Nephron (organoid): ENCODE measurements around the gene ZNF462.
"Not testable (repeated sequence)": the region's sequence is repeated elsewhere in the genome, so short reads cannot be mapped to it uniquely, and the experiment has no call there.

Source experiments
- H3K27ac Mint-ChIP-seq, 3 experiments: 2 replicates each; pipeline ENCODE4 v1.8.0; 2020; ENCODE audit warnings: mixed read lengths in 3 of 3, mild to moderate bottlenecking in 2 of 3, moderate library complexity in 1 of 3
- H3K27me3 Mint-ChIP-seq: 2 replicates; pipeline ENCODE4 v1.8.0; 2021; ENCODE audit warnings: low read depth, mild to moderate bottlenecking, moderate library complexity, mixed read lengths
- H3K36me3 Mint-ChIP-seq: 2 replicates; pipeline ENCODE4 v1.8.0; 2020; ENCODE audit warnings: low read depth, mixed read lengths
- H3K4me1 Mint-ChIP-seq: 2 replicates; pipeline ENCODE4 v1.8.0; 2020; ENCODE audit warnings: mixed read lengths
- H3K4me3 Mint-ChIP-seq, 3 experiments: 2 replicates each; pipeline ENCODE4 v1.8.0; 2020; ENCODE audit warnings: mild to moderate bottlenecking in 3 of 3, mixed read lengths in 3 of 3, moderate library complexity in 2 of 3
- H3K9me3 Mint-ChIP-seq: 2 replicates; pipeline ENCODE4 v1.8.0; 2020; ENCODE audit warnings: mixed read lengths
- CTCF ChIP-seq, 3 experiments: fragments of 200-600 bp; sonication (generic); IDR thresholded peaks; one replicate each; pipeline ENCODE4 v1.5.0; 2021; ENCODE audit warnings: antibody characterized with exemption in 3 of 3; ENCODE audit not compliant: unreplicated experiment in 3 of 3

The ZNF462 gene

DNA sequence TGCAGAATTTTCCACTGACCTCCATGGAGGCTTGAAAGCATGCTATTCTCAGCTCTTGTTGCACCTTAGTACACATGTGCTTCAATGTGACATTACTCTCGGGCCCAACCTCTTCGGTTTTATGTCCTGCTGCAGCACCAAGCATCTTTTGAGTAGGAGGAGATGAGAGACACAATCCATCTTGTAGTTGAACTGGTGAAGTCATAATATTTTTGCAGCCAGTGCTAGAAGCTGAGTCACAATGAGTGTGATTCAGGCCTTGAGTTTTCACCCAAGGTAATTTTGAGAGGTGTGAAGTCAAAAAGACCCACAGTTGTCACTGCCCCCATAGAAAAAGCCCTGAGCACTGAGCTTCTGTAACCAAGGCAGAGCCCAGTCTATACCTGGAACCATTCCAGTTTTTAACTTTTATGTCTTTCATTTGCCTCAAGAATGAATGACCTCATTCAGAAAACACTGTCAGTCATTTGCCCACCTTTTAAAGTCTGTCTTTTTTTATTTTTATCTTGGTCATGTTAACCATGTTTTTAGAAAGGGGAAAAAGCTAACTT lies 117.7 kb downstream of the ZNF462 start:
- TF ChIP-seq CTCF (IDR thresholded peaks at IDR 0.05; ENCODE audit: unreplicated experiment in 3 of 3) = no peak
- no peak overlapping the region for H3K4me3 Mint-ChIP-seq
- no peaks in the 10 kb centered on the region for H3K27me3 Mint-ChIP-seq
- H3K9me3 Mint-ChIP-seq = no peaks in the 10 kb centered on the region
- H3K36me3 Mint-ChIP-seq = peaks cover 83% of the 10 kb centered on the region
- H3K4me1 Mint-ChIP-seq = no peaks in the 10 kb centered on the region
- H3K27ac Mint-ChIP-seq = no peak overlapping the region

DNA sequence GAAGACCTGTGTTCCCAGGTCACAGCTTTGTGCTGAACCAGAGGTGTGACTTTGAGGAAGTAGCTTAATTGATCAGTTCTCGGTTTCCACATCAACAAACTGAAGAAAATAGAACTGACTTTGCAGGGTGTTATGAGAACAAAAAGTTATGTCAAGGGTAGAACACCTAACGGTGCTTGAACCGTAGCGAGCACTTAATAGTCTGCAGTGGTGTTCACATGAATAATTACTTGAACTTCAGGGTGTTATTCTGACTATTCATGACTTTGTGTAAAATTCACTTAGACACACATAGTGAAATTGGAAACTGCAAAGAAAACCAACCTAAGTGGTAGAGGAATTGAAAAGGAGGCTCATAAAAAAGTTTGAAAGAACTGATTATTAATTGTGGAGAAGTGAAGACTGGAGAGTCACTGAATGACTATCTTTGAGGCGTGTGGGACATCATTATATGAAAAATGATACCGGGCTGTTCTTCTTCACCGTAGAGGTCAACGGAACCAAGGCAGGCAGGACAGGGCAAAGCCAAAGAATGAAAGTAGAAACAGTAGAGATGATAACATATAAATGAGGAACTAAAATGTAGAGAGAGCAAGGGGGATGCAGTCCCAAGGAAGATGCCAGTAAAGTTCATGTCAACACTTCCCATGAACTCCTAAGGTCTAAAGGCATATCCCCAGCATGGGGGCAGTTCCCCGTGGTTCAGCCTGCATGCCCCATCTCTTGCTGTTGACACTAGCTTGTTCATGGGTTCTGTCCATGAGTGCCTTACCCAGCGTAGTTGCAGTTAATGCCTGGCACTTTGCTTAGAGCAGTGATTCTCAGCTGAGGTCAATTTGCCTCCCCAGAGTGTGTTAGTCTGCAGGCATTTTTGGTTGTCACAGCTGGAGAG lies 118.7 kb downstream of the ZNF462 start:
- H3K36me3 Mint-ChIP-seq = peaks cover 83% of the 10 kb centered on the region
- H3K4me1 Mint-ChIP-seq = no peaks in the 10 kb centered on the region
- no peaks in the 10 kb centered on the region for H3K27me3 Mint-ChIP-seq
- no peak overlapping the region for H3K27ac Mint-ChIP-seq
- TF ChIP-seq CTCF (IDR thresholded peaks at IDR 0.05; ENCODE audit: unreplicated experiment in 3 of 3) = no peak
- H3K4me3 Mint-ChIP-seq = no peak overlapping the region
- no peaks in the 10 kb centered on the region for H3K9me3 Mint-ChIP-seq

- Mint-ChIP-seq H3K4me3 (no peak overlapping the region), H3K27ac (no peak overlapping the region), H3K27me3 (no peaks in the 10 kb centered on the region), H3K9me3 (no peaks in the 10 kb centered on the region), H3K36me3 (peaks cover 83% of the 10 kb centered on the region), H3K4me1 (no peaks in the 10 kb centered on the region)
- no peak for TF ChIP-seq CTCF (IDR thresholded peaks at IDR 0.05; ENCODE audit: unreplicated experiment in 3 of 3)
Observed at GRCh38 chr9:106982636-106983035, 119.7 kb downstream of the ZNF462 start.

DNA sequence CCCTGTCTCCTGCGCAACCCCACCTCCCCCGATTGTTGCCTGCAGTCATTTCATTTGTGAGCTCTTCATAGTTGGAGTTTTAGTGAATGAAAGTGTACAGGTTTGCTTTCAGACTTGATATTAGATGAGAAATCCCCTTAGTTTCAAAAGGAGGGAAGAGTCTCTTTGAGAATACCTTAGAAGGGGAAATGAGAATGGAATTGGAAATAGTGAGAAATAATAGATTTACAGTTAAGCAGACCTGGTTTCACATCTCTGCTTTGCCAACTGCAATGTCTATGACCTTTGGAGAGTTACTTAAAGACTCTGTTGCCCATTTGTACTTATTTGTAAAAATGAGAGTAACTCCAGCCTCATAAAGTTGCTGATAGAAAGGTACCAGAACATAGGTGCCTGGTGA lies 120.4 kb downstream of the ZNF462 start:
- Mint-ChIP-seq H3K27ac (peak overlapping the region in 1 of 3 experiments; percentile 3), H3K27me3 (no peaks in the 10 kb centered on the region), H3K9me3 (peaks cover 2% of the 10 kb centered on the region), H3K4me3 (no peak overlapping the region), H3K4me1 (no peaks in the 10 kb centered on the region), H3K36me3 (peaks cover 83% of the 10 kb centered on the region)
- no peak for TF ChIP-seq CTCF (IDR thresholded peaks at IDR 0.05; ENCODE audit: unreplicated experiment in 3 of 3)

DNA sequence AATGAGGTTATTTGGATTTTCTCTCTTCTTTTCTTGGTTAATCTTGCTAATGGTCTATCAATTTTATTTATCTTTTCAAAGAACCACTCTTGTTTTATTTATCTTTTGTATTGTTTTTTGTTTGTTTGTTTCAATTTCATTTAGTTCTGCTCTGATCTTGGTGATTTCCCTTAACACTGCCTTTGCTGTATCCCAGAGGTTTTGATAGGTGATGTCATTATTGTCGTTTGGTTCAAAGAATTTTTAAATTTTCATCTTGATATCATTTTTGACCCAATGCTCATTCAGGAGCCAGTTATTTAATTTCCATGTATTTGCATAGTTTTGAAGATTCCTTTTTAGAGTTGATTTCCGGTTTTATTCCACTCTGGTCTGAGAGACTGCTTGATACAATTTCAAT lies 126.9 kb downstream of the ZNF462 start:
- not testable (repeated sequence) for H3K4me3 Mint-ChIP-seq, H3K4me1 Mint-ChIP-seq, H3K27ac Mint-ChIP-seq, H3K27me3 Mint-ChIP-seq, H3K9me3 Mint-ChIP-seq
- H3K36me3 Mint-ChIP-seq = peaks cover 95% of the 10 kb centered on the region

DNA sequence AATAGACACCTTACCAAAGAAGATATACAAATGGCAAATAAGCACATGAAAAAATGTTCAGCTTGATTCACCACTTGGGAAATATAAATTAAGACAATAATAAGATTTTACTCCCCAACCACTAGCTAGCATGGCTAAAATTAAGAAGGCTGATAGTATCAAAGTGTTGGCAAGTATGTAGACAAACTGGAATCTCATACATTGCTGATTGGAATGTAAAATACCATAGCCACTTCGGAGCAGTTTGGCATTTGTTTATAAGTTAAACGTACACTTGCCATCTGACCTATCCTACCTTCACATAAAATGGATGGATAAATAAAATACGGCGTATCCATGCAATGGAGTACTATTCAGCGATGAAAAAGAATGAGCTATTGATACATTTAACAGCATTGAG lies 129.2 kb downstream of the ZNF462 start:
- Mint-ChIP-seq H3K27ac (no peak overlapping the region), H3K4me1 (no peaks in the 10 kb centered on the region), H3K36me3 (peaks cover 92% of the 10 kb centered on the region), H3K27me3 (no peaks in the 10 kb centered on the region), H3K4me3 (no peak overlapping the region), H3K9me3 (peaks cover 9% of the 10 kb centered on the region)
- TF ChIP-seq CTCF (IDR thresholded peaks at IDR 0.05; ENCODE audit: unreplicated experiment in 3 of 3) = no peak
